LNCAP (cell line): Measurements from ENCODE around the gene CFAP54.

Source experiments
- CTCF ChIP-seq: fragments of 450-650 bp; IDR thresholded peaks from 2 replicates; pipeline ENCODE4 v1.5.1; 2017; ENCODE audit warnings: mild to moderate bottlenecking

CFAP54 gene

GRCh38 chr12:96858162-96858561 is 368.8 kb downstream of the CFAP54 start:
- no peak for TF ChIP-seq CTCF

- TF ChIP-seq CTCF, result no peak
Observed at GRCh38 chr12:96861656-96862055, 372.3 kb downstream of the CFAP54 start.

GRCh38 chr12:96862326-96862725 is 372.9 kb downstream of the CFAP54 start:
- no peak for TF ChIP-seq CTCF

GRCh38 chr12:96864335-96864734 is 375.0 kb downstream of the CFAP54 start:
- TF ChIP-seq CTCF, result no peak

GRCh38 chr12:96866801-96867590 is 377.6 kb downstream of the CFAP54 start:
- no peak for TF ChIP-seq CTCF

- no peak for TF ChIP-seq CTCF
Observed at GRCh38 chr12:96870946-96871345, 381.6 kb downstream of the CFAP54 start.

GRCh38 chr12:96872961-96873360 is 383.6 kb downstream of the CFAP54 start:
- no peak for TF ChIP-seq CTCF

- TF ChIP-seq CTCF, result no peak
Observed at GRCh38 chr12:96874211-96874610, 384.8 kb downstream of the CFAP54 start.
